Pancreas (tissue), 10 donors: ENCODE measurements around the gene MEDAG. TPM values are rescaled to one million over a fixed set of nuclear protein-coding genes. Genes with fewer than 3 reads are reported as not detected.

Experiments used
- ATAC-seq, 4 donors: fragments of 200-7000 bp; cut with Tn5 transposase; one replicate each; pipeline versions ENCODE4 v1.8.0 to v1.9.1; 2020; ENCODE audit warnings: mild to moderate bottlenecking in 4 of 4, moderate library complexity in 4 of 4
- DNase-seq, 6 donors: peaks; one replicate each; pipeline ENCODE4 v3.0.0-alpha.2; 2020
- FAIRE-seq: peaks from 2 replicates; lab custom pipeline; 2012; peaks lifted over from hg19 to GRCh38; lab: Jason Lieb, UNC
- H3K27ac ChIP-seq, 4 donors: fragments of 200-600 bp; sonication (generic); 1 replicate in 3 of 4; 2 replicates in 1 of 4; pipeline versions ENCODE4 v1.5.0 to v1.8.0; 2020
- H3K27me3 ChIP-seq, 4 donors: fragments of 200-600 bp; one replicate each; pipeline ENCODE4 v1.8.0; 2021
- H3K36me3 ChIP-seq, 3 donors: fragments of 200-600 bp; sonication (generic) in 1 of 3; one replicate each; pipeline versions ENCODE4 v1.5.0 to v1.8.0; 2020 to 2021
- H3K4me1 ChIP-seq, 3 donors: fragments of 200-600 bp; one replicate each; pipeline ENCODE4 v1.8.0; 2021
- H3K4me3 ChIP-seq, 4 donors: fragments of 200-600 bp; sonication (generic) in 2 of 4; one replicate each; pipeline versions ENCODE4 v1.5.0 to v1.8.0; 2020 to 2021
- H3K9me3 ChIP-seq, 4 donors: fragments of 200-600 bp; one replicate each; pipeline ENCODE4 v1.8.0; 2021
- CTCF ChIP-seq, 4 donors: fragments of 200-600 bp; sonication (generic) in 3 of 4; IDR thresholded peaks; one replicate each; pipeline versions ENCODE4 v1.5.0 to v1.8.0; 2021; ENCODE audit warnings: antibody characterized with exemption in 4 of 4
- WGBS, 2 donors: extraction: QIAGEN DNeasy Blood & Tissue Kit; methylation state at CpG; one replicate each; pipeline ENCODE4 v1.1.7; 2013; 5-methylcytosine and 5-hydroxymethylcytosine counted together
- intact Hi-C, 3 donors: fragments of 100-400 bp; cut with DNase I; formaldehyde crosslinking; loops; one replicate each; pipeline versions ENCODE4 v1.11.1 to v1.14.2; 2022
- polyA plus RNA-seq, 2 donors: library from polyadenylated mRNA; stranded (reverse); fragments of 200-250 nt; gene quantifications; one replicate each; pipeline ENCODE4 v1.2.3, GENCODE V29; 2013
- total RNA-seq, 6 donors: library from RNA; stranded (reverse); fragmentation: NEBNext Ultra II Directional in 4 of 6; extraction: Animal tissue kit (Norgen Biotek cat#: 25700) in 4 of 6; gene quantifications; one replicate each; pipeline versions ENCODE4 v1.2.1 to v1.2.4, GENCODE V29; 2021 to 2023
- donor health status: healthy with polysubstance abuse.
- donor health status: DM: no; HTN: no; CAD: no; lungs with moderate emphysema.
- donor health status: DM: no; HTN: no; CAD: no.
- donor health status: control.
- donor health status: control.
- donor health status: Bipolar disorder and iron deficiency.
- donor health status: DM: yes; HTN: yes; CAD: no.
- donor health status: DM: no; HTN: no; CAD: no.
- donor health status: DM: no; HTN: no; CAD: no.
- donor health status: DM: yes; HTN: yes; CAD: no.

MEDAG gene
- total and polyA plus RNA-seq, 8 donors: 0.56 to 6.7 (median 3.7) TPM

GRCh38 chr13:30861836-30862467, 44.1 kb upstream of the MEDAG start:
- intact Hi-C loops: loop anchor here in 1 of 3 donors (10.0 kb wide), 1 partner anchor 727 kb away; no protein-coding TSS in a partner anchor
- Histone ChIP-seq H3K4me1 (peaks cover 0 to 3% (median 0%) of the 10 kb centered on the region in 3 donors), H3K27ac (no peak overlapping the region), H3K27me3 (no peaks in the 10 kb centered on the region), H3K4me3 (no peak overlapping the region), H3K36me3 (no peaks in the 10 kb centered on the region), H3K9me3 (no peaks in the 10 kb centered on the region)
- DNase-seq (no peak), FAIRE-seq (no peak), ATAC-seq (no peak)
- TF ChIP-seq CTCF (IDR thresholded peaks at IDR 0.05): no peak
- WGBS, 2 donors: 89 to 99% methylated on average over 7 of the region's 7 CpGs

GRCh38 chr13:30862707-30863106, 43.4 kb upstream of the MEDAG start:
- intact Hi-C loops: loop anchor here in 1 of 3 donors (10.0 kb wide), 1 partner anchor 728 kb away; no protein-coding TSS in a partner anchor
- no peak overlapping the region for H3K4me3 ChIP-seq
- DNase-seq: peak in 2 of 6 donors; percentile 37 to 69
- H3K4me1 ChIP-seq: peaks cover 0 to 3% (median 0%) of the 10 kb centered on the region in 3 donors
- WGBS, 2 donors: 52 to 67% methylated on average over 17 of the region's 17 CpGs
- no peak overlapping the region for H3K27ac ChIP-seq
- no peaks in the 10 kb centered on the region for H3K36me3 ChIP-seq
- no peaks in the 10 kb centered on the region for H3K9me3 ChIP-seq
- FAIRE-seq: no peak
- no peak for ATAC-seq
- no peak for TF ChIP-seq CTCF (IDR thresholded peaks at IDR 0.05)
- no peaks in the 10 kb centered on the region for H3K27me3 ChIP-seq

- Histone ChIP-seq H3K9me3 (no peaks in the 10 kb centered on the region), H3K27me3 (no peaks in the 10 kb centered on the region), H3K36me3 (no peaks in the 10 kb centered on the region), H3K4me3 (no peak overlapping the region), H3K27ac (no peak overlapping the region), H3K4me1 (peaks cover 0 to 3% (median 0%) of the 10 kb centered on the region in 3 donors)
- ATAC-seq: no peak
- no peak for FAIRE-seq
- TF ChIP-seq CTCF (IDR thresholded peaks at IDR 0.05): no peak
- intact Hi-C loops: loop anchor here in 1 of 3 donors (10.0 kb wide), 1 partner anchor 728 kb away; no protein-coding TSS in a partner anchor
- 78 to 82% methylated on average over 8 of the region's 8 CpGs for WGBS, 2 donors
- DNase-seq: no peak
Observed at GRCh38 chr13:30863231-30863630, 42.8 kb upstream of the MEDAG start.

- FAIRE-seq: no peak
- Histone ChIP-seq H3K27ac (peak overlapping the region in 1 of 4 donors; percentile 68), H3K4me3 (no peak overlapping the region), H3K4me1 (peaks cover 0 to 3% (median 0%) of the 10 kb centered on the region in 3 donors), H3K9me3 (no peaks in the 10 kb centered on the region), H3K27me3 (no peaks in the 10 kb centered on the region), H3K36me3 (no peaks in the 10 kb centered on the region)
- 81 to 93% methylated on average over 7 of the region's 7 CpGs for WGBS, 2 donors
- intact Hi-C loops: loop anchor here in 1 of 3 donors (10.0 kb wide), 1 partner anchor 729 kb away; no protein-coding TSS in a partner anchor
- no peak for ATAC-seq
- no peak for DNase-seq
- TF ChIP-seq CTCF (IDR thresholded peaks at IDR 0.05): no peak
Observed at GRCh38 chr13:30863796-30864195, 42.3 kb upstream of the MEDAG start.
